ENCODE data around the gene HCRTR1. TPM values are rescaled to one million over a fixed set of nuclear protein-coding genes. Genes with fewer than 3 reads are reported as not detected.

HCRTR1 gene
- polyA plus RNA-seq, 1 donor from 2014 or later: 0.37 TPM

DNA sequence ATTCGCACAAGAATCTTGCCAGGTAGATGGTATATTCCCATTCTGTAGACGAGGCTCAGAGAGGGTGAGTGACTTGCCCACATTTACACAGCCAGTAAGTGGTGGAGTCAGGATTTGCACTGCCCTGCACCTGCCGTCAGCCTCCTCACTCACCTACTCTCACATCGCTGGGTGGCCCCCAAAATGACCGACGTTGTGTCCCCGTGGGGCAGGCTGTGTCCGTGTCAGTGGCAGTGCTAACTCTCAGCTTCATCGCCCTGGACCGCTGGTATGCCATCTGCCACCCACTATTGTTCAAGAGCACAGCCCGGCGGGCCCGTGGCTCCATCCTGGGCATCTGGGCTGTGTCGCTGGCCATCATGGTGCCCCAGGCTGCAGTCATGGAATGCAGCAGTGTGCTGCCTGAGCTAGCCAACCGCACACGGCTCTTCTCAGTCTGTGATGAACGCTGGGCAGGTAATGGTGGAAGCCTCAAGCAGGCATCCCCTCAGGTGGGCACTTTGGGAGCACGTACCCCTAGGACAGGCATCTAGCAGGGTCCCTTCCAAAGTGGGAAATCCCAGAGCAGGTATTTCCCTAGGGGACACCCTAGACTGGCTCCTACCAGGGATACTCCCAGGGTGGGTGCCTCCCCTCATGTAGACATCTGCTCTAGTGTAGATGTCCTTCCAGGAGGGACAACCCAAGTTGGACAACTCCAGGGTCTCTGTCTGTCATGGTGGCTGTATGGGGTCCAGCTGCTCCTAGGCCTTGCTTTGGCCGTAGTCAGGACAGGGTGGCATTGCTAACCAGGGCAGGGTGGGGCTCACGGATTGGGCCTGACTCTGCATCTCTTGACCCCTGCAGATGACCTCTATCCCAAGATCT is 3.4 kb downstream of the HCRTR1 start:
- Histone ChIP-seq H3K36me3 (ENCODE audit: insufficient read depth, low read length) (no peaks in the 10 kb centered on the region), H3K27ac (ENCODE audit: low read length) (no peak overlapping the region), H3F3A (ENCODE audit: insufficient read depth, low read length, poor library complexity, severe bottlenecking) (no peaks in the 10 kb centered on the region), H3K4me2 (ENCODE audit: low read length) (no peak overlapping the region), H3K9me2 (ENCODE audit: insufficient read depth, low read length) (no peaks in the 10 kb centered on the region), H3K27me3 (ENCODE audit: insufficient read depth, low read depth, low read length) (peaks cover 18% of the 10 kb centered on the region), H3K9me3 (ENCODE audit: low read length) (no peaks in the 10 kb centered on the region), H3K4me3 (ENCODE audit: low read length) (no peak overlapping the region), H3K9ac (ENCODE audit: low read length) (no peak overlapping the region), H2AFZ (ENCODE audit: low read depth, low read length) (no peak overlapping the region), H3K79me2 (replicated peaks; ENCODE audit: insufficient read depth, low read length) (no peaks in the 10 kb centered on the region), H4K20me1 (ENCODE audit: insufficient read depth) (no peaks in the 10 kb centered on the region)
- TF ChIP-seq POLR2AphosphoS5 (IDR thresholded peaks at IDR 0.05) (no peak), EZH2 (IDR thresholded peaks at IDR 0.05; ENCODE audit: borderline replicate concordance, insufficient read depth, low read length, poor library complexity, severe bottlenecking) (no peak), MXI1 (conservative IDR thresholded peaks at IDR 0.05; ENCODE audit: poor library complexity, severe bottlenecking) (no peak), TAF1 (IDR thresholded peaks at IDR 0.05; ENCODE audit: low read depth) (no peak), EP300 (conservative IDR thresholded peaks at IDR 0.05; ENCODE audit: poor library complexity, severe bottlenecking) (no peak), RAD21 (conservative IDR thresholded peaks at IDR 0.05) (no peak), SMC3 (conservative IDR thresholded peaks at IDR 0.05; ENCODE audit: poor library complexity) (no peak)
- TF ChIP-seq, protein P1, sequence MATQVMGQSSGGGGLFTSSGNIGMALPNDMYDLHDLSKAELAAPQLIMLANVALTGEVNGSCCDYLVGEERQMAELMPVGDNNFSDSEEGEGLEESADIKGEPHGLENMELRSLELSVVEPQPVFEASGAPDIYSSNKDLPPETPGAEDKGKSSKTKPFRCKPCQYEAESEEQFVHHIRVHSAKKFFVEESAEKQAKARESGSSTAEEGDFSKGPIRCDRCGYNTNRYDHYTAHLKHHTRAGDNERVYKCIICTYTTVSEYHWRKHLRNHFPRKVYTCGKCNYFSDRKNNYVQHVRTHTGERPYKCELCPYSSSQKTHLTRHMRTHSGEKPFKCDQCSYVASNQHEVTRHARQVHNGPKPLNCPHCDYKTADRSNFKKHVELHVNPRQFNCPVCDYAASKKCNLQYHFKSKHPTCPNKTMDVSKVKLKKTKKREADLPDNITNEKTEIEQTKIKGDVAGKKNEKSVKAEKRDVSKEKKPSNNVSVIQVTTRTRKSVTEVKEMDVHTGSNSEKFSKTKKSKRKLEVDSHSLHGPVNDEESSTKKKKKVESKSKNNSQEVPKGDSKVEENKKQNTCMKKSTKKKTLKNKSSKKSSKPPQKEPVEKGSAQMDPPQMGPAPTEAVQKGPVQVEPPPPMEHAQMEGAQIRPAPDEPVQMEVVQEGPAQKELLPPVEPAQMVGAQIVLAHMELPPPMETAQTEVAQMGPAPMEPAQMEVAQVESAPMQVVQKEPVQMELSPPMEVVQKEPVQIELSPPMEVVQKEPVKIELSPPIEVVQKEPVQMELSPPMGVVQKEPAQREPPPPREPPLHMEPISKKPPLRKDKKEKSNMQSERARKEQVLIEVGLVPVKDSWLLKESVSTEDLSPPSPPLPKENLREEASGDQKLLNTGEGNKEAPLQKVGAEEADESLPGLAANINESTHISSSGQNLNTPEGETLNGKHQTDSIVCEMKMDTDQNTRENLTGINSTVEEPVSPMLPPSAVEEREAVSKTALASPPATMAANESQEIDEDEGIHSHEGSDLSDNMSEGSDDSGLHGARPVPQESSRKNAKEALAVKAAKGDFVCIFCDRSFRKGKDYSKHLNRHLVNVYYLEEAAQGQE (IDR thresholded peaks at IDR 0.05; ENCODE audit: borderline replicate concordance): no peak
- TF ChIP-seq, protein P2, sequence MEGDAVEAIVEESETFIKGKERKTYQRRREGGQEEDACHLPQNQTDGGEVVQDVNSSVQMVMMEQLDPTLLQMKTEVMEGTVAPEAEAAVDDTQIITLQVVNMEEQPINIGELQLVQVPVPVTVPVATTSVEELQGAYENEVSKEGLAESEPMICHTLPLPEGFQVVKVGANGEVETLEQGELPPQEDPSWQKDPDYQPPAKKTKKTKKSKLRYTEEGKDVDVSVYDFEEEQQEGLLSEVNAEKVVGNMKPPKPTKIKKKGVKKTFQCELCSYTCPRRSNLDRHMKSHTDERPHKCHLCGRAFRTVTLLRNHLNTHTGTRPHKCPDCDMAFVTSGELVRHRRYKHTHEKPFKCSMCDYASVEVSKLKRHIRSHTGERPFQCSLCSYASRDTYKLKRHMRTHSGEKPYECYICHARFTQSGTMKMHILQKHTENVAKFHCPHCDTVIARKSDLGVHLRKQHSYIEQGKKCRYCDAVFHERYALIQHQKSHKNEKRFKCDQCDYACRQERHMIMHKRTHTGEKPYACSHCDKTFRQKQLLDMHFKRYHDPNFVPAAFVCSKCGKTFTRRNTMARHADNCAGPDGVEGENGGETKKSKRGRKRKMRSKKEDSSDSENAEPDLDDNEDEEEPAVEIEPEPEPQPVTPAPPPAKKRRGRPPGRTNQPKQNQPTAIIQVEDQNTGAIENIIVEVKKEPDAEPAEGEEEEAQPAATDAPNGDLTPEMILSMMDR (IDR thresholded peaks at IDR 0.05; ENCODE audit: poor library complexity, severe bottlenecking): no peak

DNA sequence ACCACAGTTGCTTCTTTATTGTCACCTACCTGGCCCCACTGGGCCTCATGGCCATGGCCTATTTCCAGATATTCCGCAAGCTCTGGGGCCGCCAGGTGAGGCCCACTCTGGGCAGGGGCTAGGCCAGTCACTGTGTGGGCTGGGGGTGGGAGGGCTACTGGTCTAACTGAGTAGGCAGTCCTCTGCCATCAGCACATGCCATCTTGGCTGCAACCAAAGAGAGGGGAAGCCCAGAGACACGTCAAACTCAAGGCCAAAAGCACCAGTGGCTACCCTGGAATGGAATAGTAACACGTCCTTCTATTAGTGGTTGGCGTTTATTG is 4.0 kb downstream of the HCRTR1 start:
- H2AFZ ChIP-seq (ENCODE audit: low read depth, low read length): no peak overlapping the region
- peaks cover 18% of the 10 kb centered on the region for H3K27me3 ChIP-seq (ENCODE audit: insufficient read depth, low read depth, low read length)
- H3F3A ChIP-seq (ENCODE audit: insufficient read depth, low read length, poor library complexity, severe bottlenecking): no peaks in the 10 kb centered on the region
- H3K9me2 ChIP-seq (ENCODE audit: insufficient read depth, low read length): no peaks in the 10 kb centered on the region
- H3K4me3 ChIP-seq (ENCODE audit: low read length): no peak overlapping the region
- H3K79me2 ChIP-seq (replicated peaks; ENCODE audit: insufficient read depth, low read length): no peaks in the 10 kb centered on the region
- H3K9ac ChIP-seq (ENCODE audit: low read length): no peak overlapping the region
- H3K27ac ChIP-seq (ENCODE audit: low read length): no peak overlapping the region
- TF ChIP-seq TAF1 (IDR thresholded peaks at IDR 0.05; ENCODE audit: low read depth) (no peak), SMC3 (conservative IDR thresholded peaks at IDR 0.05; ENCODE audit: poor library complexity) (no peak), EZH2 (IDR thresholded peaks at IDR 0.05; ENCODE audit: borderline replicate concordance, insufficient read depth, low read length, poor library complexity, severe bottlenecking) (no peak), EP300 (conservative IDR thresholded peaks at IDR 0.05; ENCODE audit: poor library complexity, severe bottlenecking) (no peak), MXI1 (conservative IDR thresholded peaks at IDR 0.05; ENCODE audit: poor library complexity, severe bottlenecking) (no peak), RAD21 (conservative IDR thresholded peaks at IDR 0.05) (no peak), POLR2AphosphoS5 (IDR thresholded peaks at IDR 0.05) (no peak)
- TF ChIP-seq, protein P2 (IDR thresholded peaks at IDR 0.05; ENCODE audit: poor library complexity, severe bottlenecking): no peak
- TF ChIP-seq, protein P1 (IDR thresholded peaks at IDR 0.05; ENCODE audit: borderline replicate concordance): no peak
- no peaks in the 10 kb centered on the region for H3K9me3 ChIP-seq (ENCODE audit: low read length)
- H3K36me3 ChIP-seq (ENCODE audit: insufficient read depth, low read length): no peaks in the 10 kb centered on the region
- H3K4me2 ChIP-seq (ENCODE audit: low read length): no peak overlapping the region
- no peaks in the 10 kb centered on the region for H4K20me1 ChIP-seq (ENCODE audit: insufficient read depth)
